Measurements from ENCODE around the gene SEPTIN3. TPM values are rescaled to one million over a fixed set of nuclear protein-coding genes. Genes with fewer than 3 reads are reported as not detected.

SEPTIN3 gene
- total and polyA plus RNA-seq, 10 of the 15 experiments (the other 5 are each of a cell fraction or from before 2014, with no cell fraction given): 0.05 to 3.1 (median 0.87) TPM

DNA sequence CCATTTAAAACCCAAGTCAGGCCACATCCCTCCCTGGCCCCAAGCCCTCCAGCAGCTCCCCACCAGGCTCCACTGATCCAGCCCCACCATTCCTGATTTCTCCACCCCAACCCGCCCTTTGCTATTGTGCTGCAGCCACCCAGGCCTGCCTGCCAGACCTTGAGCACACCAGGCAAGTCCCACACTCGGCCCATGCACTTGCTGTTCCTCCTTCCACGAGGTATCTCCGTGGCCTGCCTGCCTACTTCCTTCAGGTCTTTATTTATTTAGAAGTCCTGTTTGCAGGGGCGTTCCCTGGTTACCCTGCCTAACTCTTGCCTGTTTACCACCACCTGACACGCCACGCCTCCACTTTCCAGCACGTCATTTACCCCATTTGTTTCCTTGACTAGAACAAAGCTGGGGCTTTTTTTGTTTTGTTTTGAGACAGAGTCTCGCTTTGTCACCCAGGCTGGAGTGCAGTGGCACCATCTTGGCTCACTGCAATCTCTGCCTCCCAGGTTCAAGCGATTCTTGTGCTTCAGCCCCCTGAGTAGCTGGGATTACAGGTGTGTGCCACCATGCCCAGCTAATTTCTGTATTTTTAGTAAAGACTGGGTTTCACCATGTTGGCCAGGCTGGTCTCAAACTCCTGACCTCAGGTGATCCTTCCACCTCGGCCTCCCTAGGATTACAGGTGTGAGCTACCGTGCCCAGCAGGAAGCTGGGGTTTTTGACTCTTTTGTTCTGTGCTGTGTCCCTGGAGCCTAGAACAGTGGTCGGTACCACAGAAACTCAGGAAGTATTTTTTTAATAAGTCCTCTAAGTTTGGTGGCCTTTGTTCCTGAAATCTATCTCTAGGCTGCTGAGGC lies 29.0 kb upstream of the SEPTIN3 start (continued):
- TF ChIP-seq ZNF622 (IDR thresholded peaks at IDR 0.05) (no peak), HDAC6 (IDR thresholded peaks at IDR 0.05; ENCODE audit: unreplicated experiment) (no peak), RBBP5 (conservative IDR thresholded peaks at IDR 0.05) (0 out of 2 replicates have a peak, but pooled peaks have one; percentile 43), IKZF2 (IDR thresholded peaks at IDR 0.05) (peak; percentile 100), STAT3 (IDR thresholded peaks at IDR 0.05; ENCODE audit: low read depth, low read length) (no peak), FOXM1 (IDR thresholded peaks at IDR 0.05; ENCODE audit: low read depth, low read length) (no peak), FOXK2 (IDR thresholded peaks at IDR 0.05) (peak; percentile 93), JUNB (IDR thresholded peaks at IDR 0.05) (peak; percentile 27; the same call in 1 of the 2 replicates), CHD2 (IDR thresholded peaks at IDR 0.05; ENCODE audit: borderline replicate concordance, low read depth, low read length) (peak; percentile 66), ZNF592 (IDR thresholded peaks at IDR 0.05) (peak; percentile 70; the same call in 1 of the 2 replicates), ZZZ3 (IDR thresholded peaks at IDR 0.05; ENCODE audit: control insufficient read depth, insufficient read length, low read depth) (no peak), CBFB (IDR thresholded peaks at IDR 0.05; ENCODE audit: low read depth) (no peak), NKRF (conservative IDR thresholded peaks at IDR 0.05) (peak; percentile 56), POLR2AphosphoS5 (IDR thresholded peaks at IDR 0.05; ENCODE audit: low read length) (peak; percentile 95), WRNIP1 (IDR thresholded peaks at IDR 0.05; ENCODE audit: borderline replicate concordance, low read depth, low read length) (no peak), ZNF207 (IDR thresholded peaks at IDR 0.05; ENCODE audit: borderline replicate concordance) (no peak; the same call in 1 of the 2 replicates), TBL1XR1 (IDR thresholded peaks at IDR 0.05; ENCODE audit: low read depth, low read length) (peak; percentile 51; the same call in 1 of the 2 replicates)
- TF ChIP-seq, protein P1, sequence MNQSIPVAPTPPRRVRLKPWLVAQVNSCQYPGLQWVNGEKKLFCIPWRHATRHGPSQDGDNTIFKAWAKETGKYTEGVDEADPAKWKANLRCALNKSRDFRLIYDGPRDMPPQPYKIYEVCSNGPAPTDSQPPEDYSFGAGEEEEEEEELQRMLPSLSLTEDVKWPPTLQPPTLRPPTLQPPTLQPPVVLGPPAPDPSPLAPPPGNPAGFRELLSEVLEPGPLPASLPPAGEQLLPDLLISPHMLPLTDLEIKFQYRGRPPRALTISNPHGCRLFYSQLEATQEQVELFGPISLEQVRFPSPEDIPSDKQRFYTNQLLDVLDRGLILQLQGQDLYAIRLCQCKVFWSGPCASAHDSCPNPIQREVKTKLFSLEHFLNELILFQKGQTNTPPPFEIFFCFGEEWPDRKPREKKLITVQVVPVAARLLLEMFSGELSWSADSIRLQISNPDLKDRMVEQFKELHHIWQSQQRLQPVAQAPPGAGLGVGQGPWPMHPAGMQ (IDR thresholded peaks at IDR 0.05; ENCODE audit: borderline replicate concordance): no peak
- TF ChIP-seq, protein P2, sequence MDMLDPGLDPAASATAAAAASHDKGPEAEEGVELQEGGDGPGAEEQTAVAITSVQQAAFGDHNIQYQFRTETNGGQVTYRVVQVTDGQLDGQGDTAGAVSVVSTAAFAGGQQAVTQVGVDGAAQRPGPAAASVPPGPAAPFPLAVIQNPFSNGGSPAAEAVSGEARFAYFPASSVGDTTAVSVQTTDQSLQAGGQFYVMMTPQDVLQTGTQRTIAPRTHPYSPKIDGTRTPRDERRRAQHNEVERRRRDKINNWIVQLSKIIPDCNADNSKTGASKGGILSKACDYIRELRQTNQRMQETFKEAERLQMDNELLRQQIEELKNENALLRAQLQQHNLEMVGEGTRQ (IDR thresholded peaks at IDR 0.05; ENCODE audit: borderline replicate concordance, low read depth, low read length): peak; percentile 54

Measured in GM12878 (cell line).